Measurements from ENCODE around the gene CROCC2.
"Not testable (repeated sequence)": the region's sequence is repeated elsewhere in the genome, so short reads cannot be mapped to it uniquely, and the experiment has no call there.

CROCC2 gene

GRCh38 chr2:240972636-240973521 is 66.7 kb downstream of the CROCC2 start:
- Mint-ChIP-seq H3K4me1 (ENCODE audit: low read depth) (peaks cover 18% of the 10 kb centered on the region), H3K36me3 (ENCODE audit: low read depth) (peaks cover 6% of the 10 kb centered on the region), H3K27me3 (ENCODE audit: low read depth) (no peaks in the 10 kb centered on the region), H3K4me3 (no peak overlapping the region), H3K27ac (no peak overlapping the region), H3K9me3 (peaks cover 4% of the 10 kb centered on the region)

GRCh38 chr2:240974771-240975572 is 68.8 kb downstream of the CROCC2 start:
- H3K4me3 Mint-ChIP-seq, result peak overlapping the region; percentile 35
- no peaks in the 10 kb centered on the region for H3K27me3 Mint-ChIP-seq (ENCODE audit: low read depth)
- H3K9me3 Mint-ChIP-seq, result peaks cover 4% of the 10 kb centered on the region
- peaks cover 17% of the 10 kb centered on the region for H3K4me1 Mint-ChIP-seq (ENCODE audit: low read depth)
- H3K27ac Mint-ChIP-seq, result peak overlapping the region; percentile 88
- peaks cover 6% of the 10 kb centered on the region for H3K36me3 Mint-ChIP-seq (ENCODE audit: low read depth)

- H3K9me3 Mint-ChIP-seq; H3K4me3 Mint-ChIP-seq; H3K36me3 Mint-ChIP-seq (ENCODE audit: low read depth); H3K27ac Mint-ChIP-seq; H3K27me3 Mint-ChIP-seq (ENCODE audit: low read depth): not testable (repeated sequence)
- H3K4me1 Mint-ChIP-seq (ENCODE audit: low read depth), result peaks cover 10% of the 10 kb centered on the region
Observed at GRCh38 chr2:240975903-240976302, 69.8 kb downstream of the CROCC2 start.

GRCh38 chr2:240981280-240981679 is 75.1 kb downstream of the CROCC2 start:
- peaks cover 4% of the 10 kb centered on the region for H3K4me1 Mint-ChIP-seq (ENCODE audit: low read depth)
- H3K9me3 Mint-ChIP-seq, result no peaks in the 10 kb centered on the region
- no peak overlapping the region for H3K4me3 Mint-ChIP-seq
- H3K27me3 Mint-ChIP-seq (ENCODE audit: low read depth), result peaks cover 12% of the 10 kb centered on the region
- H3K27ac Mint-ChIP-seq, result no peak overlapping the region
- H3K36me3 Mint-ChIP-seq (ENCODE audit: low read depth), result no peaks in the 10 kb centered on the region

GRCh38 chr2:240981871-240982800 is 76.0 kb downstream of the CROCC2 start:
- no peak overlapping the region for H3K4me3 Mint-ChIP-seq
- H3K9me3 Mint-ChIP-seq, result no peaks in the 10 kb centered on the region
- H3K36me3 Mint-ChIP-seq (ENCODE audit: low read depth), result no peaks in the 10 kb centered on the region
- peaks cover 4% of the 10 kb centered on the region for H3K4me1 Mint-ChIP-seq (ENCODE audit: low read depth)
- peak overlapping the region; percentile 20 for H3K27ac Mint-ChIP-seq
- H3K27me3 Mint-ChIP-seq (ENCODE audit: low read depth), result peaks cover 12% of the 10 kb centered on the region

- Mint-ChIP-seq H3K9me3 (no peaks in the 10 kb centered on the region), H3K4me1 (ENCODE audit: low read depth) (peaks cover 4% of the 10 kb centered on the region), H3K27ac (no peak overlapping the region), H3K4me3 (no peak overlapping the region), H3K27me3 (ENCODE audit: low read depth) (peaks cover 12% of the 10 kb centered on the region), H3K36me3 (ENCODE audit: low read depth) (no peaks in the 10 kb centered on the region)
Observed at GRCh38 chr2:240982821-240983281, 76.7 kb downstream of the CROCC2 start.

GRCh38 chr2:240983361-240983995 is 77.3 kb downstream of the CROCC2 start:
- peaks cover 4% of the 10 kb centered on the region for H3K4me1 Mint-ChIP-seq (ENCODE audit: low read depth)
- no peaks in the 10 kb centered on the region for H3K36me3 Mint-ChIP-seq (ENCODE audit: low read depth)
- no peak overlapping the region for H3K4me3 Mint-ChIP-seq
- H3K27ac Mint-ChIP-seq, result no peak overlapping the region
- no peaks in the 10 kb centered on the region for H3K9me3 Mint-ChIP-seq
- peaks cover 12% of the 10 kb centered on the region for H3K27me3 Mint-ChIP-seq (ENCODE audit: low read depth)

GRCh38 chr2:240983996-240984498 is 77.9 kb downstream of the CROCC2 start:
- Mint-ChIP-seq H3K4me1 (ENCODE audit: low read depth) (peaks cover 4% of the 10 kb centered on the region), H3K36me3 (ENCODE audit: low read depth) (no peaks in the 10 kb centered on the region), H3K27me3 (ENCODE audit: low read depth) (peaks cover 12% of the 10 kb centered on the region), H3K4me3 (no peak overlapping the region), H3K27ac (no peak overlapping the region), H3K9me3 (no peaks in the 10 kb centered on the region)

GRCh38 chr2:240985881-240986786 is 80.0 kb downstream of the CROCC2 start:
- peaks cover 4% of the 10 kb centered on the region for H3K4me1 Mint-ChIP-seq (ENCODE audit: low read depth)
- no peak overlapping the region for H3K4me3 Mint-ChIP-seq
- H3K9me3 Mint-ChIP-seq, result no peaks in the 10 kb centered on the region
- H3K36me3 Mint-ChIP-seq (ENCODE audit: low read depth), result no peaks in the 10 kb centered on the region
- H3K27me3 Mint-ChIP-seq (ENCODE audit: low read depth), result peaks cover 10% of the 10 kb centered on the region
- H3K27ac Mint-ChIP-seq, result no peak overlapping the region

- H3K4me3 Mint-ChIP-seq, result no peak overlapping the region
- H3K4me1 Mint-ChIP-seq (ENCODE audit: low read depth), result peaks cover 4% of the 10 kb centered on the region
- no peaks in the 10 kb centered on the region for H3K36me3 Mint-ChIP-seq (ENCODE audit: low read depth)
- peaks cover 2% of the 10 kb centered on the region for H3K27me3 Mint-ChIP-seq (ENCODE audit: low read depth)
- no peak overlapping the region for H3K27ac Mint-ChIP-seq
- H3K9me3 Mint-ChIP-seq, result no peaks in the 10 kb centered on the region
Observed at GRCh38 chr2:240986787-240987411, 80.8 kb downstream of the CROCC2 start.

- H3K27me3 Mint-ChIP-seq (ENCODE audit: low read depth), result no peaks in the 10 kb centered on the region
- no peaks in the 10 kb centered on the region for H3K36me3 Mint-ChIP-seq (ENCODE audit: low read depth)
- no peaks in the 10 kb centered on the region for H3K9me3 Mint-ChIP-seq
- H3K27ac Mint-ChIP-seq, result no peak overlapping the region
- H3K4me1 Mint-ChIP-seq (ENCODE audit: low read depth), result peaks cover 5% of the 10 kb centered on the region
- H3K4me3 Mint-ChIP-seq, result no peak overlapping the region
Observed at GRCh38 chr2:240987588-240987987, 81.5 kb downstream of the CROCC2 start.

- Mint-ChIP-seq H3K4me3 (no peak overlapping the region), H3K36me3 (ENCODE audit: low read depth) (no peaks in the 10 kb centered on the region), H3K27ac (no peak overlapping the region), H3K9me3 (no peaks in the 10 kb centered on the region), H3K27me3 (ENCODE audit: low read depth) (no peaks in the 10 kb centered on the region), H3K4me1 (ENCODE audit: low read depth) (peaks cover 3% of the 10 kb centered on the region)
Observed at GRCh38 chr2:240988146-240988545, 82.0 kb downstream of the CROCC2 start.
